ENCODE measurements around the gene SUGP2.
"Not testable (repeated sequence)": the region's sequence is repeated elsewhere in the genome, so short reads cannot be mapped to it uniquely, and the experiment has no call there.

SUGP2 gene

DNA sequence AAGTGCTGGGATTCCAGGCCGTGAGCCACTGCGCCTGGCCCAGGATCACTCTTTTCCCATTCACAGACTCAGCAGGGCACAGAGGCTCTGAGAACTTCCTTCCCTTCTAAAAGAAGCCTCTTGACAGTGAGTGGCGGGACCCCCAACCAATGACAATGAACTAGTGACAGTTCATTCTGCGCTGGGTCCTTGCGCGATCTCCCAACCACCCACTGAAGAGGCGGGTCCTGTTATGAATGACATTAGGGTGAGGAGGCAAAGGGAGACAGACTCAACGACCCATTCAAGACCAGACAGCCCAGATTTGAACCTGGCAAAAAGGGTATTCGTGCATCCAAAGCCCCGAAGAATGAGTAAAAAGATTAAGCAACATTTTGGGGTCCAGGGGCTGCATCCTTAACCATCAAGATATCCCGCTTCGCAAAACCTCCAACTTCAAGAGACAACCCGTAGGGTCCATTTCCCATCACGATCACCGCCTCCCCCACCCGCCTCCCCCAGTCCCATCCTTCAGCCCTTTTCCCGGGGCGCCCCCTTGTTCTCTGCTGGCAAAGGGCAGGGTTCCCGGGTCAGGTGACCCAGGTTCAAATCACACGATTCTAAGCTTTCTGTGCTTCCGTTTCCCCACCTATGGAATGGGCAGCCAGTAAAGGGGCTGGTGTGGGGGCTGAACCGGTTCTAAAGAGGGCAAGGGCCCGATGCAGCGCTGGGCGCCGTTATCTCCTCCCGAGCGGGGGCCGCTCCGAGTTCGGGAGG lies 719 bp downstream of the SUGP2 start:
- peak; percentile 44 to 56 (median 49) for DNase-seq (ENCODE audit: low read depth in 3 of 3)

GRCh38 chr19:19031891-19032290 lies 1.4 kb downstream of the SUGP2 start:
- DNase-seq (ENCODE audit: low read depth in 3 of 3) = no peak

DNA sequence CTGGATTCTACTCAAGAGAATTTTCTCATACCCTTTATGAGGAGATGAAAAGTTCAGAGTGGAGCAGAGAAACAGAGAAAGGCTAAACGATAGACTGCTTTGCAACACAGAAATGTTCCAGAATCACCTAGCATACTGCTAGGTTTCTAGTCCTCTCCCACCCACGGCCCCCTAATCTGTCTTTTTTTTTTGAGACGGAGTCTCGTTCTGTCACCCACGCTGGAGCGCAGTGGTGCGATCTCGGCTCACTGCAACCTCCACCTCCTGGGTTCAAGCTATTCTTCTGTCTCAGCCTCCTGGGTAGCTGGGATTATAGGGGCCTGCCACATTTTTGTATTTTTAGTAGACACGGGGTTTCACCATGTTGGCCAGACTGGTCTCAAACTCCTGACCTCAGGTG lies 4.8 kb downstream of the SUGP2 start:
- DNase-seq (ENCODE audit: low read depth in 3 of 3) = no peak

GRCh38 chr19:19027228-19027627 lies 6.1 kb downstream of the SUGP2 start:
- DNase-seq (ENCODE audit: low read depth in 3 of 3) = no peak

GRCh38 chr19:19026299-19026971 lies 6.9 kb downstream of the SUGP2 start:
- DNase-seq (ENCODE audit: low read depth in 3 of 3) = no peak

GRCh38 chr19:19025861-19026260 lies 7.5 kb downstream of the SUGP2 start:
- no peak for DNase-seq (ENCODE audit: low read depth in 3 of 3)

GRCh38 chr19:19023376-19023775 lies 9.9 kb downstream of the SUGP2 start:
- not testable (repeated sequence) for DNase-seq (ENCODE audit: low read depth in 3 of 3)

DNA sequence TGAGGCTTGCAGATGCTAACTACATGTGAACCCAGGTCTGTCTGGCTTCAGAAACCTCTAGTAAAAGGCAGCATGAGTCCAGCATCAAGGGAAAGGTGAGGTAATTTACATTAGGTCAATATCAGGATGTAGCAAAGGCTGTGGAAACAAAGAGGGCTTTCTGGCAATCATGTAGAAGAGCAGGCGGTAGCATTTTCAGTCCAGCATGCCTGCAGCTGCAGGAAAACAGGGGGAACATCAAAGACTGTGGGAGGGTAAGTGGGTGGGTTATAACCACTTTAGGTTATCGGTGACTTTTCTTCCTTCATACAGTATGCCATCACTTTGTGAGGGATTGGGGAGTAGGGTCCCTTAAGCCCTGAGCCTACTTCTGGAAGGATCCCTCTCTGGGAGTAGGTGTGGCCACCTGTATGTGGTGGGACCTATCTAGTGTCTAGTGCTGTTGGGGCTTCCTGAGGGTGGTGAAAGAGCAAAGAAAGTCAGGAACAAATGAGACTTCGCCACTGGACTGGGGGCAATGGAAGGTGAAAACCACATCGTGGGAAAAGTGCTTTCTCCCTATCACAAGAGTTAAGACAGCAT lies 10.8 kb downstream of the SUGP2 start:
- DNase-seq (ENCODE audit: low read depth in 3 of 3) = no peak

DNA sequence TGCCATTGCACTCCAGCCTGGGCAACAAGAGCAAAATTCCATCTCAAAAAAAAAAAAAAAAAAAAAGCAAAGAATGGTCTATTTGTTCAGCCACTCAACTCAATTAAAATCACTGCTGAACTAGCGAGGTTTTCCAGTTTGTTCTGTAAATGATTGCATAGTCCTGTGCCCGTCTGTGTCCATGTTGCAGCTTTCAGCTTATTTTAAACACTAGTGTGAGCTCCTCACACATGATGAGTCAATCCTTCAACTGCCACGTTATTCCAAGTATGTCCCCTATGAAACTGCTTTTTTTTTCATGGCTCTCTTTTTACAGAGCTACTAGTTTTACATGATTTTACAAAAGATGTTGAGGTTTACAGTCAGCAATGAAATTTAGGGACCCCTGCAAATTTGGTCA lies 12.2 kb downstream of the SUGP2 start:
- DNase-seq (ENCODE audit: low read depth in 3 of 3) = no peak

DNA sequence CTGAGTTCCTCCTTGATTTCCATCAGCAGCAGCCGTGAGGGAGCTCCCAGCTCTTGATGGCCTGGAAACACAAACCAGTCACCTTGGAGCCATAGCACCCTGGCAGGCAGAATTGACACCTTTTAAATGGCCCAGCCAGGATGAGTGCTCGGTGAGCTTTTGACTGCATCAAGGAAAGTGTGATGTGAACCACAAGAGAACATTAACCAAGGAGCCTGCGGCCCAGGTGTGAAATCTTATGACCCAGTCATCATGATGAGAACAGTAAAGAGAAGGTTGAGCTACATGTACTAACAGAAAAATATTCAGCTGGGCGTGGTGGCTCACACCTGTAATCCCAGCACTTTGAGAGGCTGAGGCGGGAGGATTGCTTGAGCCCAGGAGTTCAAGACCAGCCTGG lies 22.8 kb downstream of the SUGP2 start:
- no peak for DNase-seq (ENCODE audit: low read depth in 3 of 3)

DNA sequence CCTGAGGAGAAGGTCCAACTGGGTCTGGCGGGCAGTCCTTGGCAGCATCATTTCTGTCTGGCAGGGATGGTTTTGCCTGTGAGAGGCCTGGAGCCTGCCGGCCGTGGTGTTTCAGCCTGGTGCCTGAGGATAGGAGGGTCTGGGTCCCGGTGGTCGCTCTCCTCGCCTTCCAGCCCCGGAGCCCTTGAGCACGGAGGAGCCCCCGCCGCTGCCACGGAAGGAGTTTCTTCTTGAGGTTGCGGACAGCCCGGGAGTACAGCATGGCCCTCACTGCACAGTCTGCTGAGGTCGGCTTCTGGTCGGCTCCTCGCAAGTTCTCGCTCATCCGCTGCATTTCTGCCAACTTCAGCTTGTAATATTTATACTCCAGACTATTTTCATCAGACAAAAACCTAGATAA lies 23.4 kb downstream of the SUGP2 start:
- no peak for DNase-seq (ENCODE audit: low read depth in 3 of 3)

GRCh38 chr19:19006213-19006612 lies 27.1 kb downstream of the SUGP2 start:
- DNase-seq (ENCODE audit: low read depth in 3 of 3) = no peak

- DNase-seq (ENCODE audit: low read depth in 3 of 3) = no peak
These were observed 29.2 kb downstream of the SUGP2 start for GRCh38 chr19:19004144-19004543.

- no peak for DNase-seq (ENCODE audit: low read depth in 3 of 3)
These were observed 33.3 kb downstream of the SUGP2 start for GRCh38 chr19:18999896-19000620.

DNA sequence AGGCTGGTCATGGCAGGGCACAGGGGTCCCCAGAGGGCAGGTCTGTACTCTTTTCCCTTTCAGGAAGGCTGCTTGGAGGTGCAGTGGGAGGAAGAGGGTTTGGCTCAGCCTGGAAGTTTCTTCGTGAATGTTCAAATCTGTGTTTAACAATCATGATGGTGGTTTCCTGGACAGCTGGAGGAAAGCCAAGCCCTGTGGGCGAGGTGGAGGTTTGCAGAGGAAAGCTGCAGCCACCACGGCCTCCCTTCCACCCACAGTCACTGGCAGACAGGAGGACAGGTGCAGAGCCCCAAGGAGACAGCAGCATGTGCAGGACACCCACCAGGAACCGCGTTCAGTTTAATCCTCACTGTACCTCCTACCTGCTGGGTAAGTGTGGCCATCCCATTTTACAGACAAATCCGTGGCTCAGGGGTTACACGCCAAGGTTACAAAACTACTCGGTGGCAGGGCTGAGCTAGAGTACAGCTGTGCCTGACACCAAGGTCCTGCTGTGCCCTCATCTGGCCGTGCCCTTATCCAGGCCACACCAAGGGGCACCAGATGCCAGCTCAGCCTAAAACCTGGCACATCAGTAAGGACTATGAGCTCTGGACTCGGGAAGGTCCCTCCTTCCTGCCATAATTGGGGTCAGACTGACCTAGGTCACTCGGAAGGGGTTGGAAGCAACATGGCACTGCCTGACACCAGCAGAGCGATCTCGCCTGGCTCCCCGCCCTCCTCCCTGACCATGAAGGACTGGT lies 34.1 kb downstream of the SUGP2 start:
- DNase-seq (ENCODE audit: low read depth in 3 of 3) = no peak

DNA sequence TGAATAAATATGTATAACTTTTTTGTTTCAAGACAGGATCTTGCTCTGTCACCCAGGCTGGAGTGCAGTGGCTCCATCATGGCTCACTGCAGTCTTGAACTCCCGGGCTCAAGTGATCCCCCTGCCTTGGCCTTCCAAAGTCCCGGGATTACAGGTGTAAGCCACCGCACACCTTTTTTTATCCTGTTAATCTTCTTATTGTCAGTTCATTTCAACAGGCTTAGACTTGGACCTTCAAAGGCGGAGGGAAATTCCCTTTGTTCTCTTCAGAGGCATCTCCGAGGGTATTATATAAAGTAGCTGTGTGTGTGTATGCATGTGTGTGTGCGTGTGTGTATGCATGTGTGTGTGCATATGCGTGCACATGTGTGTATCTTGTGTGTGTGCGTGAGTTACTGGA lies 35.0 kb downstream of the SUGP2 start:
- no peak for DNase-seq (ENCODE audit: low read depth in 3 of 3)

- no peak for DNase-seq (ENCODE audit: low read depth in 3 of 3)
These were observed 36.4 kb downstream of the SUGP2 start for GRCh38 chr19:18996796-18997394.

GRCh38 chr19:18996351-18996750 lies 37.0 kb downstream of the SUGP2 start:
- DNase-seq (ENCODE audit: low read depth in 3 of 3) = no peak

GRCh38 chr19:18995804-18996241 lies 37.5 kb downstream of the SUGP2 start:
- DNase-seq (ENCODE audit: low read depth in 3 of 3) = no peak

DNA sequence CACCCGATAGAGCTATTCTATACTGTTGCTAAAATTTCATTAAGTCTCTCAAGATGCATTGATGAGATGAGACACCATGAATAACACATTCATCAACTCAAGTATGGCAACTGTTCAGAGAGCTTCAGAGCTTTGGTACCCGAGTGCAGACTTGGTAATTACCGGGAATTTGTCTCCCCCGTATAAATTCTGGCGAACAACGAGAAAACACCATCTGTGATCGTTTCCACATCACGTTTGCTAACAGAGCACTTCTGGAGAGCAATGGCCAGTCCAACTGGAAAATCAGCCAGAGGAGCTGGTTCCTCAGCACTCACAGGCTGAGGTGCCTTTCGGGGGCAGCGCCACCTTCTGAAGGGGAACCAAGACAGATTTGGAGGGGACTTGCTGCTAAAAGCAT lies 40.2 kb downstream of the SUGP2 start:
- no peak for DNase-seq (ENCODE audit: low read depth in 3 of 3)

- no peak for DNase-seq (ENCODE audit: low read depth in 3 of 3)
These were observed 40.6 kb downstream of the SUGP2 start for GRCh38 chr19:18992696-18993095.
